NCI-H82 (cell line): ENCODE results near the gene ATP9B.
"Not testable (repeated sequence)": the region's sequence is repeated elsewhere in the genome, so short reads cannot be mapped to it uniquely, and the experiment has no call there.

Experiments used
- DNase-seq: peaks from one replicate; lab custom pipeline; 2025; lab: John Stamatoyannopoulos, UW

The ATP9B gene

DNA sequence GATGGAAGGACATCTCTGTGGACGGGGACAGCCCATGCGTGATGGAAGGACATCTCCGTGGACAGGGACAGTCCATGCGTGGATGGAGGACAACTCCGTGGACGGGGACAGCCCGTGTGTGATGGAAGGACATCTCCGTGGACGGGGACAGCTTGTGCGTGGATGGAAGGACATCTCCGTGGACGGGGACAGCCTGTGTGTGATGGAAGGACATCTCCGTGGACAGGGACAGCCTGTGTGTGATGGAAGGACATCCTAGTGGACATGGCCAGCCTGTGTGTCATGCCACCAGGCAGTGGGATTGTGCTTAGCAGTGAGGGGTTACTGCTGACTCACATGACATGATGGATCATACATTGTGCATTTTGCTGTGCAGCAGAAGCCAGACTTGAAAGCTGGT is 296.5 kb downstream of the ATP9B start:
- DNase-seq: no peak

DNA sequence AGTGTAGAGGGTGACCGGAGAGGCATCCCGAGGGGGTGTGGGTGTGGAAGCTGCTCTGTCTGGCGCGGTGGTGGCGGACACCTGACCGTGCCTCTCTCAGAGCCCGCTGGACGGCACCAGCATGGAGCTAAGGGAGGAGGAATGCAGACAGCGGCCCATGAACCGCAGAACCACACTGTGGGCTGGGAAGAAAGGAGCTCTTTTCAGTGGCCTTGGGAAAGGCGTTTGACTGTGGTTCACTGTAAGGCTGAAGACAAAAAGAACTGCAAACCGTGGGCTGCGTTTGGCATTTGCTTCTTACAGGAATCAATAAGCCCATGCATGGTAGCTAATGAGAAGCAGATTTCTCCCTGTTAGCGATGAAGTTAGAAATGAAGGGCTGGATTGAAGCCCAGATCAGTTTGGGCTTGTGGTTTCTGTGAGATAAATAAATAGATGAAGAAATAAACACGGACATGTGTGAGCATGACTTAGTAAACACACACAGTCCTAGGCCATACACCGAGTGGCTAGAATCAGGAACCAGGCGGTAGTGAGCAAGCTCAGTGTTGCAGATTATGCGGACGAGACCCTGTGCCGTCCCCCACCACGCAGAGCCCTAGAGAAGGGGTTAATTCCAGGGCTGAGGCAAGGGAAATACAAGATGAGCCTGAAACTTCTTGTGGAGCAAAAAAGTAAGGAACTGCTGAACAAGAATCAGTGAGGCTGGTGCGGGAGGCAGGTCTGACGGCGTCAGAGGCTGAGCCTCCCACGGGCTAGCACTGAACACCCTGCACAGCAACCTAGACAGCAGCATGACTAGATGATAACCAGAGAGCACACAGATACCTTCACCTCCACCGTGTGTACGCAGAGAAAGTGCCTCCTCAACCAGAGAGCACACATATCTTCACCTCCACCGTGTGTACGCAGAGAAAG is 297.2 kb downstream of the ATP9B start:
- no peak for DNase-seq

DNA sequence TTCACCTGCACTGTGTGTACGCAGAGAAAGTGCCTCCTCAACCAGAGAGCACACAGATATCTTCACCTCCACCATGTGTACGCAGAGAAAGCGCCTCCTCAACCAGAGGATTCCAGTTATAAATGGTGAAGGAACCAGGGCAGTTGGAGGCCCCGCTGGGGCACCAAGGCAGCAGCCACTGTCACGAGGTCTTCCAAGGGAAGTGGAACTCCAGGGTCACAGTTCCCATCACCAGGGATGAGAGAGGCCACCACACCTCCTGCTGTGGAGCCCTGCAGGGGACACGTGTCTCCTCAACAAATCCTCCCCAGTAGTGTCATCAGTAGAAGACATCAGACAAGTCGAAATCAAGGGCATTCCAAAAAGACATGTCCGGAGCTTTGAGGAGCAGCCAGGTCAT is 298.3 kb downstream of the ATP9B start:
- DNase-seq: no peak

DNA sequence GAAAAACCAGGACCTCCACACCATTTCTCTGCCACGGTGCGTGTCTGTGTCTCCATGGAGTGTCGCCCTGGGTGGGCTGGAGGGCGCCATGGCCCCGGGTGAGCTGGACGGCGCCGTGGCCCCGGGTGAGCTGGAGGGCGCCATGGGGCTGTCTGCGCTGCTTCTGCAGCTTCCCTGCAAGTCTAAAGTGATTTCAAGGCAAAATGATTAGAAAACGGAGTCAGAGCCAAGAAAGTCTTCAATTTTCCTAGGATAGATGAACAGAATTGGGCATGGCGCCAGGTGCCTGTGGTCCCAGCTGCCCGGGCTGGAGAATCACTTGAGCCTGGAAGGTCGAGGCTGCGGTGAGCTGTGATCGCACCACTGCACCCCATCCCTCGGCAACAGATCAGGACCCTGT is 298.8 kb downstream of the ATP9B start:
- no peak for DNase-seq

DNA sequence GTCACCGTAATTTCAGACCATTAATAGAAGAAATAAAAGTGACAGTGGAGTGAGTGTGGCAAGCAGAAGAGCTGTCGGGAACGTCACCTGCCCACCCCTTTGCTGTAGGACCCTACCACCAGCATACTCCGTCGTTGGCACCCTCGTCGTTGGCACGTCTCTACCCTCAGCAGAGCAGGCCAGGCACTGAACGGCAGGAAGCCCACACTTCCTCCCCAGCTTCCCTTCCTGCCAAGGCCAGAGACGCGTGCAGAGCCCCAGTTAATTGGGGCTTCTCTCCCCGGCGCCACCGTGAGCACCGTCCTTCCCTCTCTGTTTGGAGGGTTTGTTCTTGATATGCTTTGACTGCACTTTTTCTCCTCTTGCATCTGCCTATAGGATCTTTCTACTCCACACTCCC is 299.5 kb downstream of the ATP9B start:
- DNase-seq: no peak

DNA sequence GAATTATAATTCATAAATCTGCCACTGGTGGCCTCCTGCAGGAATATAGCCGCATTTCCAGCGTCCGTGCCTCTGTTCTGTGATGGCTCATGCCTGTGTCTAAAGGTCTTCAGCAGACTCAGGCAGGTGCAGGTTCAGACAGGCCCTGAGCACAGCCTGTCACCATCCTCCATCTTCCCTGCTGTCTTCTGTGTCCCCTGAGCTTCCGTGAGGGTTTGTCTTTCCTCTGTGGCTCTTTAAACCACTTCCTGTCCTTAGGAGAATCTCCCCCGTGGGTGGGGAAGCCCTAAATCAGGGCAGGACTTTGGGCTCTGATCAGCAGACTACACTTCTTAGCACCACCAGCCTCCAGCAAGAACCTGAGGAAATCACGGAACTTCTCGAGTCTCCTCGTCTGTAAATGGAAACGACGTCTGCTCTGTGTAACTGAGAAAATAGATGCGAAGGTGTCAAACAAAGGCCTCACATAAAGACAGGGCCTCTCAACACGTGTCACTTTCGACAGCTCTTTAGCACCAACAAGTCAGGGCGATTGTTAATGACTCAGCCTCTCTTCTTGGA is 302.4 kb downstream of the ATP9B start:
- no peak for DNase-seq

DNA sequence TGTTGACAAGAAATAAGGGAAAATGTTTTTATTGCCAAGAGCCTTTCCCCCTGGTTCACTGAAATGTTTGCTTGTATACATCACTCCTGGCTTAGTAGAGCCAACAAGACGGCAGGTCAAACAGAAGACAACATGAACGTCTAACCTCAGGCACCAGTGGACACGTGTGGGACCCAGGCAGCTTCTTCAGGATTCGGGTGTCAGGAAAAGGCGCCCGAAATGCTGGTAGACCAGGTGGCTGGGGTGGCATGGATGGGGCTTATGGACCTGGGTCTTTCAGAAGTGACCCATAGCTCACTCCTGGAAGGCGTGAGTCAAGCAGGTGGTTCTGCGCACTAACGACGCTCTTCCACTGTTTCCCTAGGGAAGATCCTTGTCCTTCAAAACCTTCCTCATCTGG is 303.3 kb downstream of the ATP9B start:
- no peak for DNase-seq

DNA sequence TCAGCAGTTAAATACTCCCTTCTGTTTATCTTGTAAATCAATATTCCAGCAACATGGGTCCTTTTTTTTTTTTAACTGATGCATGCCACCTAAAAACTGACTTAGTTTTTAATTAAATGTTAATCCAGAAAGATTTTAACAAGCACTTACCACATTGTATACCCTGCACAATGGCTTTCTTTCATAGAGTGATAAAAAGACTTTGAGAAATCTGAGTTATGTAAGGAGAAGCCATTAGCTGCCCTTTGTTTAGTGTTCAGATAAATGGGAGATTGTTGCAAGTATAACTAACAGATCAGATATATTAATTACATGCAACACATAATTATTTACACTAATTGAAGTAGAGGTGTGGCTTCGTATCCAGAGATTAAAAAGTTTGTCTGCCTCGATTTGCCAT is 303.8 kb downstream of the ATP9B start:
- no peak for DNase-seq

DNA sequence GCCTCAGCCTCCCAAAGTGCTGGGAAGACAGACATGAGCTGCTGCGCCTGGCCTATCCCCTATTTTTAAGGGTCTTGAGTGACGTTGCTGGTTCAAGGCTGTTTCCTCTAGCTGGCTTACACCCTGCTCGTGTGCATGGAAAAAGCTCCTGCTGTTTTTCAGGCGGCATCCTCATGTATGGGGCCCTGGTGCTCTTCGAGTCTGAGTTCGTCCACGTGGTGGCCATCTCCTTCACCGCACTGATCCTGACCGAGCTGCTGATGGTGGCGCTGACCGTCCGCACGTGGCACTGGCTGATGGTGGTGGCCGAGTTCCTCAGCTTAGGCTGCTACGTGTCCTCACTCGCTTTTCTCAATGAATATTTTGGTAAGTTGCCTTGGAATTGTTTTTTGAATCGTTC is 304.5 kb downstream of the ATP9B start:
- no peak for DNase-seq

DNA sequence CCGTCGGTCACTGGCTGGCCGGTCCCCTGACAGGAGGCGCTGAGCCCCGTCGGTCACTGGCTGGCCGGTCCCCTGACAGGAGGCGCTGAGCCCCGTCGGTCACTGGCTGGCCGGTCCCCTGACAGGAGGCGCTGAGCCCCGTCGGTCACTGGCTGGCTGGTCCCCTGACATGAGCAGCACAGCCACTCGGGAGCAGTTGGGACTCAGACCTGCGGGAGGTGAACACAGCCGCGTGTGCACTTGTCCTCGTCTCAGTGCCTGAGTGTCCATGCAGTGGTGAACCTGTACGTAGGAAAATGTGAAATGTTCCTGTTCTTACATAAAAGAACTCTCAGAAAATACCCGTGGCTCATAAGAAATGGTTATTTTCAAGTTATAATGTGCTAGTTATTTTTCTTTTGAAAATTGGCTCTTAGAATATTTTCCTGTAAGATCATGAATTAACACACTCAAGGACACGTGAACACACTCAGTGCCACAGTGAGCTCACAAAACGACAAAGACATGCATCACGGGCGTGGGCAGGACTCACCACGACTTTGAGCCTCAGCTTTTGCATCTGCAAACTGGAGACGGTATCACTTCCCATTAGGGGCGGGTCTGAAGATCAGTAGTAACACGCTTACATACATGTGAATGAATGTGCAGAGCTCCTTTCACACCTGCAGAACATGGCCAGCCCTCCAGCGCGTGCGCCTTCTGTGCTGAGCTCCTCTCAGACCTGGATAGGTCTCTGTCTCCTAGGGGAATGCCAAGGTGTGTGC is 305.4 kb downstream of the ATP9B start:
- no peak for DNase-seq

DNA sequence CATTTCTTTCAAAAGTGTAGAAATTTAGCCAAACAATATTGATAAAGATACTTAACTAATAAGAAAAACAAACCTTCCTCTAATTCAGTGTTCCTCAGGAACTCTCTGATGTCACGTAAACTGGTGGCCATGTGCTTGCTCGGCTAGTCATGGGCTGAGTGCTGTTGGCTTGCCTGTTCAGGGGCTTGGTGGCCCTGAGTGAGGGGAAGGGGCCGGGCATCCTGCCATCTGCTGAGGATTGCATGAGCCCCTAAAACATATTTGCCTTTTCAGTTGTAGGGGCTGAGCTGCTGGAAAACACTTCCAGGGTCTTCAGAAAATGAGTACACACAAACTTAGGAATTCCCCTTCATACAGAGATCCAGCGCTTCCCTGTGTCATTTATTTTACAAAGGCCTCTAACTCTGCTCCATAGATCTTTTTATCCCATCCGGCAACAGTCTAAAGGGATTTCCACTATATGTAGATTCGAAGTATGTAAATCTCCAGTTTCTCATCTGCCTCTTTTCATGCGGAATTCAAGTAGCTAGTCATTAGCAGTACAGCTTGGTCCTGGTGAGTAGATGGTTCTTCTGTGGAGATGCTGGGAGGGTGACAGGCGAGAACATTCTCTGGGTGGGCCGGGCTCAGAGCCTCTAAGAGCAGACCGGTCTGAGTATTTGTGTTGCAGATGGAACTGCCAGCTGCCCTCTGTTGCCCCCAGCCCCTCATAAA is 306.4 kb downstream of the ATP9B start:
- DNase-seq: no peak

DNA sequence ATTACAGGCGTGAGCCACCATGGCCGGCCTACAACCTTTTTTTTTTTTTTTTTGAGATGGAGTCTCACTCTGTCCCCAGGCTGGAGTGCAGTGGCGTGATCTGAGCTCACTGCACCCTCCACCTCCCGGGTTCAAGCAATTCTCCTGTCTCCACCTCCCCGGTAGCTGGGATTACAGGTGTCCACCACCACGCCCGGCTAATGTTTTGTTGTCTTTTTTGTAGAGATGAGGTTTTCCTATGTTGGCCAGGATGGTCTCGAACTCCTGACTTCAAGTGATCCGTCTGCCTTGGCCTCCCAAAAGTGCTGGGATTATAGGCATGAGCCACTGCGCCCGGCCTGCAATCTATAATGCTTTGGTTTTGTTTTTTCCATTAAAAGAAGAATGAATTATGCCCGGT is 307.5 kb downstream of the ATP9B start:
- DNase-seq: not testable (repeated sequence)

DNA sequence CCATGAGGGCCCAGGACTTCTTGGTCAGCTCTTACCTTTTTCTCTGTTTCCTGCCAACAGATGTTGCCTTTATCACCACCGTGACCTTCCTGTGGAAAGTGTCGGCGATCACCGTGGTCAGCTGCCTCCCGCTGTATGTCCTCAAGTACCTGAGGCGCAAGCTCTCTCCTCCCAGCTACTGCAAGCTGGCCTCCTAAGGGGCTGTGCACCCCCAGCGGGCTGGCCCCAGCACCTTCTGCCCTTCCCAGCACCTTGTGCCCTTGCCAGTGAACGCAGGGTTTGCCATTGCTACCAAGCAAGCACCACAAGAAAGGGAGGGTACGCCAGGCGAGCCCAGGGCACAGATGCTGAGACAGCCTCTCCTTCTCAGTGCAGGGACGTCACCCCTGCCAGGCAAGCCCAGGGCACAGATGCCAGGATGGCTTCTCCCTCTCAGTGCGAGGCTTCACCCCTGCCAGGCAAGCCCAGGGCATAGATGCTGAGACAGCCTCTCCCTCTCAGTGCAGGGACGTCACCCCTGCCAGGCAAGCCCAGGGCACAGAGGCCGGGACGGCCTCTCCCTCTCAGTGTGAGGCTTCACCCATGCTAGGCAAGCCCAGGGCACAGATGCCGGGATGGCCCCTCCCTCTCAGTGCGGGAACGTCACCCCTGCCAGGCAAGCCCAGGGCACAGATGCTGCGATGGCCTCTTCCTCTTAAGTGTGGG is 308.1 kb downstream of the ATP9B start:
- DNase-seq: no peak

DNA sequence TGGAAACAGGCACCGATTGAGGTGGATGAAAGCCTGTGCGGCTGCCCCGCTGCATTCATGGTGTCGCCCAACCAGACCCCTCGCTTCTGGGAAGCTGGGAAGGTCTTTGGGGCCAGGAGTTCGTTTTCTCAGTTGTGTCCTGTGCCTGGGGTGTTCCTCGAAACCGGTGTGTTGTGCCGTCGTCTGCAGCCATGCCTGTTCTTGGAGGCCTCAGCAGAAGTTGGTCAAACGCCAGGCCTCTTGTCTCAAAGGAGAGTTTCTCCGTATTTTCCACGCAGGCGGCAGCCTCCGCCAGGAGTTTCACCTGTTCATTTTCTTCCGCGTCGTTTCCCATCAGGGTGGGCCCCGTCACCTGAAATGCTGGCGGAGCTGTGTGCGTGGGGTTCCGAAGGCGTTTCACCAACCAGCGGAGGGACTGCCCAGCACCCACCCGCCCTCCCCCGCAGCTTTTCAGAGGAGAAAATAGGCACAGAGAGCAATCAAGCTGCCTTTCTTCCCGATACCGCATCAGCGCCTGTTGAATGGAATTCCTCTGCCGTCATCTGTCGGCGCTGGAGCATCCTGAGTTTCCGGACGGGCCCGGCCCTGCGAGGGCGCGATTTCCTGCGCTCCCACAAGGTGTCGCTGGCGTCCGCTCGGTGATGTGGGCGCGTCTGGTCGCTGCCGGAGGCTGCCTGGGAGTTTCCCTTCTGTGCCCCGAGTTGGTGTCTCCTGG is 309.5 kb downstream of the ATP9B start:
- peak; percentile 64 for DNase-seq

DNA sequence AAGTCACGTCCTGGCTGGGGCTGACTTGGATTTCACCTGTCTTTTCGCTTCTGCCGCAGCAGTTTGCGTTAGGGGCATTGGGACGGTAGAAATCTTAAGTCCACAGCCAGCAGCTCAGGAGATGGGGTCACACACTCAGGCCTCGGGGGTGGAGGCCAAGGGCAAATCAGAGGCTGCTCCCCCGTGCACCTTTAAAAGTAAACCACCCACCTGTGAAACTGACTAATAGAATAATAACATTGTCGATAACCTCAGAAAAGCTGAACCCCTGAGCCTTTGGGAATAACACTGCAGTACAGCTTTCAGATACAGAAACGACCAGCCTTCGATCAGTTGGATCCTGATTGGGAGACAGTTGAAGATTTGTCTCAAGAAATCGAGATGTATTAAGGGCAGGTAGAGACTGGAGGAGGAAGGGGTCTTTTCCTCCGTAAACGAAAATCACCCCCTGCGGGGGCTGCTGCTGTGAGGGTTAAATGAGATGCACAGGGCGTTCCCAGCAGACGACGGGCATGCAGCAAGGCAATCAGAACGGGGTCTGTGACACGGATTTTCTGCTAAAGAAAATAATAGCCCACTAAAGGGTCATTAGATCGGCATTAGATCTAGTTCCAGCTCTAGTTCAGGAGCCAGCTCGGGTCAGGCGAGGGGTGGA is 310.2 kb downstream of the ATP9B start:
- DNase-seq: no peak

DNA sequence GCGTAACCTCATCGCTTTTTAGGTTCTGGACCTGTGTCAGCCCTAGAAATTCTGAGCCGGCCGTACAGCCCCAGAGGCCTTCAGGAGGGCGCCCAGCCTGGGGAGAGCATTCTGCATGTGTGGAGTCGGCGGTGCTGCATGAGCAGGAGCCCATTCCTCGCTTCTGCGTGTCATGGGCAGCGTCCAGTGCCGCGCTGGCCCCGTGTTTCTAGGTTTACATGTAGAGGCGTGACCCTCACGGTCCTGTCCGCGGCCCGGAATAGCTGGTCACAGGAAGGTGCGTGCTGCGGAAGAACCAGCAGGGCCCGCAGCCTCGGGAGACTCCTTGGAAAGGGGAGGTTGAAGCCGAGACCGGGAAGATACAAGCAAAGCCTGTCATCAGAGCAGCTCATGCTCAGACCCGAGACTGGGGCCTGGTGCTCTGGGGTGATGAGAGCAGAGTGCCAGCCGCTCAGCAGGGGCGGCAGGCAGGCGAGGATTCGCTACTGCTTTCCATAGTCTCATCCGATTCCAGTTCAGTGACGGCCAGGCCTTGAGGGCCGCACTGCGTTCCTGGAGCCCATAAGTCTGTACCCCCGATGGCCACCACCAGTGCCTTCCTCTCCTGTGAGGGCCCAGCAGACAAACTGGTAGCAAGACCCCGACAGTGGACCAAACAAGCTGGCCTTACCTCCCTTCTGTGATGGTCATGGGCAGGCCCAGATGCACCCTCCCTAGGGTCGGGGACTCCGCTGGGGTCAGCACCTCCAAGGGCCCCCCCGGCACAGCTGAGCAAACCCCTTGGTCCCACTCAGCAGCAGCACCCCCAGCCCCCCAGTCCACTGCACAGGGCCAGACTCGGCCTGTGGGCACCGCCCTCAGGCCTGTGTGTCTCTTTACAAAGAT is 311.0 kb downstream of the ATP9B start:
- no peak for DNase-seq

DNA sequence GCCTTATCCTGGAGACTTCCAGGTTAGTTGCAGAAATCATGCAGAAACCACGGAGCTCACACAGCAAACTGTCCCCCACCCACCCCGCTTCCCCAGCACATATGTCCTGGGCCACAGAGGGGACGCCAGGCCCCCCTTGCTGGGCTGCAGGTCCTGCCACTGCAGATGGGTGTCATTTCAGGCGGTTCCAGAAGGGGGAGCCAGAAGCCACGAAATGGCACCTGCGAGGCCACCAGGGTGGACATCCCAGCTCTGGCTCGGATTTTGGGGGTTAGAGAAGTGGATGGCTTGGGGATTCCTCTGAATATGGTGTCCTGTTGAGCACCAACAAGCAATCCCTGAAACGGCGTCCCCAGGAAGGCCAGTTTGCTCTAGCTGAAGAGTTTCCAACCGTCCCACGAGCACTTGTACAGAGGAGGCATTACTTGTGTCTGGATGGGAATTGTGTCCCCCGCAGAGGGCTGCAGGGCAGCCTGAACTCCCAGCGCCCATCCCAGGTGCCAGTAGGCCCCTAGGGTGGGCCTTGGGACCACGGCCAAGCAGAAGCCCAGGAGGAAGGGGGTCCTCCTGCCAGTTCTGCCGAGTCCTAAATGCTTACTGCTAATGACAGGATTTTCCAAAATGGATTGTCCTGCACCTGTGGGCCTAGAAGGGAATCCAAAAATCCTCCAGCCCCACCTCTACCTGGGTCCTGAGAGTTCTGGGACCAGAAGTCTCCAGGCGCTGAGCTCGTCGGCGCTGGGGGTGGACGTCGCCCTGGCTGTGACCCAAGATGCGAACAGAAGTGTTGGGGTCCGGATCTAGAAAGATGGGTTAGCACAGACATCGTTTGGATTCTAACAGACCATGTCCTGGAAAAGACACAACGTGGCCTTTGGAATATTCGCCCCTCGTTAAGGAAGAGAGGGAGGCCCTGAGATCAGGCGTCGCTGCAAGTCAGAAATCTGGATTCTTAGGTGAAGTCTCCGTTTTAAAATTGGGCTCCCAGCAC is 311.9 kb downstream of the ATP9B start:
- DNase-seq: peak; percentile 57

DNA sequence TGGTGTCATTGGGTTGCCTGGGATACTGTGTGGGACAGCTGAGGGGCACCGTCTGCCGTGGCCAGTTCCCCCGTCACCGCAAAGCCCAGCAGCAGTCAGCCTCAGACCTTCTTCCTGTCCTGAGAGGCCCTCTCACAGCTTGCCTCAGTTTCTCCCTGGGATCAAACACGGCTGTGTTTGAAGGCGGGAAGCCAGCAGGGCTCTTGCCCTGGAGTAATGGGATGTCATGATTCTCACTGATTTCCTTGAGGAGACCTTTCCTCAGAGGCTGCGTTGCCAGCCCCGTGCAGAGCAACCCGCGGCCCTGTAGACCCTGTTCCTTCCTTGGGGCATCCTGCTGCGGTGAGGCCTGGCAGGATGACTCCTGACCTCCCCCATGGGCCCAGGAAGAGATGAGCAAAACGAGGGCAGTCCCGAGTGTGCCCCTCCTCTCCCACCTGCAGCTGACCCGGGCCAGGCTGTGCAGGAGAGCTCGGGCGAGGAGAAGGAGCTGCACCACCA is 312.7 kb downstream of the ATP9B start:
- DNase-seq: no peak
